Heart left ventricle (tissue), 16 donors: ENCODE results near the gene TACO1. TPM values are rescaled to one million over a fixed set of nuclear protein-coding genes. Genes with fewer than 3 reads are reported as not detected.

Experiments used
- ATAC-seq, 4 donors: fragments of 200-7000 bp; cut with Tn5 transposase; one replicate each; pipeline ENCODE4 v1.9.1; 2020 to 2022; ENCODE audit warnings: moderate library complexity in 4 of 4, mild to moderate bottlenecking in 3 of 4, moderate number of reproducible peaks in 1 of 4
- DNase-seq, 5 donors: peaks; one replicate each; pipeline ENCODE4 v3.0.0-alpha.2; 2020
- H3K27ac ChIP-seq, 12 donors: fragments of 200-600 bp; sonication (generic) in 4 of 12; one replicate each; pipeline versions ENCODE4 v1.5.0 to v1.8.0; 2016 to 2022; ENCODE audit warnings: mild to moderate bottlenecking in 2 of 12
- H3K27me3 ChIP-seq, 9 donors: fragments of 200-600 bp; sonication (generic) in 2 of 9; one replicate each; pipeline versions ENCODE4 v1.5.1 to v1.8.0; 2016 to 2022; ENCODE audit warnings: mild to moderate bottlenecking in 3 of 9
- H3K36me3 ChIP-seq, 9 donors: fragments of 200-600 bp; sonication (generic) in 2 of 9; one replicate each; pipeline versions ENCODE4 v1.5.0 to v1.8.0; 2018 to 2022; ENCODE audit warnings: mild to moderate bottlenecking in 2 of 9
- H3K4me1 ChIP-seq, 12 donors: fragments of 200-600 bp; sonication (generic) in 4 of 12; one replicate each; pipeline versions ENCODE4 v1.5.0 to v1.8.0; 2016 to 2022; ENCODE audit warnings: mild to moderate bottlenecking in 3 of 12
- H3K4me3 ChIP-seq, 12 donors: fragments of 200-600 bp; sonication (generic) in 4 of 12; one replicate each; pipeline versions ENCODE4 v1.5.0 to v1.8.0; 2017 to 2022; ENCODE audit warnings: mild to moderate bottlenecking in 9 of 12, moderate library complexity in 4 of 12
- H3K9me3 ChIP-seq, 12 donors: fragments of 200-600 bp; sonication (generic) in 4 of 12; one replicate each; pipeline versions ENCODE4 v1.5.0 to v1.8.0; 2016 to 2022; ENCODE audit warnings: mild to moderate bottlenecking in 1 of 12
- POLR2A ChIP-seq, 2 donors: fragments of 450-650 bp; IDR thresholded peaks; one replicate each; pipeline ENCODE4 v1.6.1; 2017; ENCODE audit warnings: antibody characterized with exemption in 2 of 2, mild to moderate bottlenecking in 2 of 2, moderate library complexity in 2 of 2
- WGBS, 4 donors: extraction: QIAGEN DNeasy Blood & Tissue Kit in 2 of 4; methylation state at CpG; one replicate each; pipeline versions ENCODE4 v1.1.5 to v1.1.7; 2013 to 2018; 5-methylcytosine and 5-hydroxymethylcytosine counted together
- intact Hi-C, 10 donors: fragments of 100-400 bp; cut with DNase I; formaldehyde crosslinking; loops; one replicate each; pipeline versions ENCODE4 v1.11.1 to v1.14.2; 2022
- polyA plus RNA-seq, 2 donors: library from polyadenylated mRNA; stranded (reverse); fragments of 200-250 nt; gene quantifications; one replicate each; pipeline ENCODE4 v1.2.3, GENCODE V29; 2013
- total RNA-seq, 9 donors: library from RNA; depleted of rRNA in 2 of 9; stranded (reverse); fragments of >200 nt in 2 of 9; fragmentation: NEBNext Ultra II Directional in 3 of 9; extraction: Animal tissue kit (Norgen Biotek cat#: 25700) in 3 of 9; gene quantifications; one replicate each; pipeline versions ENCODE4 v1.1.0 to v1.2.4, GENCODE V29; 2016 to 2023
- TF ChIP-seq, protein P1 (sequence below), 12 donors: fragments of 200-600 bp; sonication (generic) in 4 of 12; IDR thresholded peaks; one replicate each; pipeline versions ENCODE4 v1.5.0 to v1.8.0; 2018 to 2022; ENCODE audit warnings: antibody characterized with exemption in 12 of 12, mild to moderate bottlenecking in 5 of 12
- donor health status: ischemic (EF 13 %, LVEDD 7.1; RV severe dilation, severe dysfunction).
- donor health status: healthy with polysubstance abuse.
- donor health status: DM: no; HTN: yes; CAD: no.
- donor health status: DM: no; HTN: no; CAD: no.
- donor health status: ischemic (EF 25% LVEDD 6.9; RV normal size, moderate dysfunction).
- donor health status: ischemic (EF 25% LVEDD 5.7; RV mildly dilated, moderate dysfunction).
- donor health status: healthy.
- donor health status: DM: yes; HTN: yes; CAD: no.
- donor health status: ischemic (EF 35%, LVEDD 5.7; RV mildly dilated, moderate dysfunction).
- donor health status: nonischemic (EF 11% LVEDD 7.7; RV severe dilation, severe dysfunction).
- donor health status: DM: yes; HTN: yes; CAD: no.
- donor health status: PGD.
- donor health status: ischemic (EF 29% LVEDD 5.4; RV normal size, mild dysfunction).
- donor health status: nonischemic (EF 23%, LVEDD 6.1; RV moderate dilation, normal function).

TACO1 gene
- total and polyA plus RNA-seq, 11 donors, result 23.0 to 54.9 (median 44.7) TPM

- Histone ChIP-seq H3K27ac (no peak overlapping the region), H3K4me1 (peaks cover 0 to 8% (median 0%) of the 10 kb centered on the region in 12 donors), H3K36me3 (peaks cover 0 to 99% (median 90%) of the 10 kb centered on the region in 9 donors), H3K27me3 (no peaks in the 10 kb centered on the region), H3K9me3 (no peaks in the 10 kb centered on the region), H3K4me3 (no peak overlapping the region)
- ATAC-seq (no peak), DNase-seq (no peak)
- intact Hi-C loops, result no loop called here
- 71 to 84% (median 79%) methylated on average over 3 of the region's 3 CpGs for WGBS, 4 donors
- TF ChIP-seq POLR2A (IDR thresholded peaks at IDR 0.05), result no peak
- TF ChIP-seq, protein P1, sequence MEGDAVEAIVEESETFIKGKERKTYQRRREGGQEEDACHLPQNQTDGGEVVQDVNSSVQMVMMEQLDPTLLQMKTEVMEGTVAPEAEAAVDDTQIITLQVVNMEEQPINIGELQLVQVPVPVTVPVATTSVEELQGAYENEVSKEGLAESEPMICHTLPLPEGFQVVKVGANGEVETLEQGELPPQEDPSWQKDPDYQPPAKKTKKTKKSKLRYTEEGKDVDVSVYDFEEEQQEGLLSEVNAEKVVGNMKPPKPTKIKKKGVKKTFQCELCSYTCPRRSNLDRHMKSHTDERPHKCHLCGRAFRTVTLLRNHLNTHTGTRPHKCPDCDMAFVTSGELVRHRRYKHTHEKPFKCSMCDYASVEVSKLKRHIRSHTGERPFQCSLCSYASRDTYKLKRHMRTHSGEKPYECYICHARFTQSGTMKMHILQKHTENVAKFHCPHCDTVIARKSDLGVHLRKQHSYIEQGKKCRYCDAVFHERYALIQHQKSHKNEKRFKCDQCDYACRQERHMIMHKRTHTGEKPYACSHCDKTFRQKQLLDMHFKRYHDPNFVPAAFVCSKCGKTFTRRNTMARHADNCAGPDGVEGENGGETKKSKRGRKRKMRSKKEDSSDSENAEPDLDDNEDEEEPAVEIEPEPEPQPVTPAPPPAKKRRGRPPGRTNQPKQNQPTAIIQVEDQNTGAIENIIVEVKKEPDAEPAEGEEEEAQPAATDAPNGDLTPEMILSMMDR (IDR thresholded peaks at IDR 0.05), result no peak
Observed at GRCh38 chr17:63657786-63658185, 57.1 kb downstream of the TACO1 start.

Other genes with a start within 250 kb of the TACO1 start
- 10 to 100 TPM in 2 of 9 donors, 1 to 10 TPM in 7; 4.8 to 19.2 (median 8.6) TPM for gene CYB561, start 154.6 kb upstream of the TACO1 start, total RNA-seq
- gene CYB561, start 154.6 kb upstream of the TACO1 start, polyA plus RNA-seq, result 10 to 100 TPM in 1 of 2 donors, 1 to 10 TPM in 1; 5.0 to 18.1 TPM
- gene ACE, start 123.8 kb upstream of the TACO1 start, total RNA-seq, result 10 to 100 TPM in 5 of 9 donors, 1 to 10 TPM in 4; 1.6 to 42.3 (median 10.7) TPM
- gene ACE, start 123.8 kb upstream of the TACO1 start, polyA plus RNA-seq, result 1 to 10 TPM; 4.0 to 5.6 TPM
- not detected for gene KCNH6, start 77.5 kb upstream of the TACO1 start, total RNA-seq
- gene KCNH6, start 77.5 kb upstream of the TACO1 start, polyA plus RNA-seq, result under 1 TPM in 1 of 2 donors, not detected in 1; 0.01 TPM
- gene DCAF7, start 50.4 kb upstream of the TACO1 start, total RNA-seq, result 10 to 100 TPM; 30.2 to 61.8 (median 47.8) TPM
- 10 to 100 TPM in 1 of 2 donors, 1 to 10 TPM in 1; 9.9 to 31.3 TPM for gene DCAF7, start 50.4 kb upstream of the TACO1 start, polyA plus RNA-seq
- gene MAP3K3, start 21.5 kb downstream of the TACO1 start, total RNA-seq, result 100 to 1,000 TPM in 1 of 9 donors, 10 to 100 TPM in 8; 31.0 to 102 (median 58.0) TPM
- gene MAP3K3, start 21.5 kb downstream of the TACO1 start, polyA plus RNA-seq, result 10 to 100 TPM; 20.5 to 70.9 TPM
- gene LIMD2, start 99.2 kb downstream of the TACO1 start, total RNA-seq, result 10 to 100 TPM in 2 of 9 donors, 1 to 10 TPM in 7; 1.9 to 48.0 (median 3.4) TPM
- gene LIMD2, start 99.2 kb downstream of the TACO1 start, polyA plus RNA-seq, result 1 to 10 TPM; 4.0 to 5.4 TPM
- 10 to 100 TPM; 10.2 to 26.1 (median 15.3) TPM for gene STRADA, start 140.9 kb downstream of the TACO1 start, total RNA-seq
- gene STRADA, start 140.9 kb downstream of the TACO1 start, polyA plus RNA-seq, result 10 to 100 TPM; 15.9 to 18.3 TPM
- 100 to 1,000 TPM in 2 of 9 donors, 10 to 100 TPM in 7; 54.4 to 115 (median 84.3) TPM for gene CCDC47, start 172.7 kb downstream of the TACO1 start, total RNA-seq
- gene CCDC47, start 172.7 kb downstream of the TACO1 start, polyA plus RNA-seq, result 100 to 1,000 TPM in 1 of 2 donors, 10 to 100 TPM in 1; 38.4 to 139 TPM
- 10 to 100 TPM; 30.1 to 75.0 (median 61.0) TPM for gene DDX42, start 173.3 kb downstream of the TACO1 start, total RNA-seq
- gene DDX42, start 173.3 kb downstream of the TACO1 start, polyA plus RNA-seq, result 10 to 100 TPM; 34.4 to 44.8 TPM
- gene PSMC5, start 226.5 kb downstream of the TACO1 start, total RNA-seq, result 100 to 1,000 TPM in 7 of 9 donors, 10 to 100 TPM in 2; 64.7 to 143 (median 113) TPM
- gene PSMC5, start 226.5 kb downstream of the TACO1 start, polyA plus RNA-seq, result 100 to 1,000 TPM; 164 to 189 TPM
- 10 to 100 TPM; 22.1 to 46.5 (median 25.7) TPM for gene FTSJ3, start 226.8 kb downstream of the TACO1 start, total RNA-seq
- 10 to 100 TPM; 12.5 to 44.6 TPM for gene FTSJ3, start 226.8 kb downstream of the TACO1 start, polyA plus RNA-seq
- 10 to 100 TPM; 11.3 to 40.9 (median 24.1) TPM for gene SMARCD2, start 241.8 kb downstream of the TACO1 start, total RNA-seq
- gene SMARCD2, start 241.8 kb downstream of the TACO1 start, polyA plus RNA-seq, result 10 to 100 TPM; 16.5 to 26.9 TPM